ENCODE measurements around the gene AGBL2.
A peak's percentile ranks its signal among the peaks of the same experiment; 100 is the strongest.
"Not testable (repeated sequence)": the region's sequence is repeated elsewhere in the genome, so short reads cannot be mapped to it uniquely, and the experiment has no call there.

AGBL2 gene

DNA sequence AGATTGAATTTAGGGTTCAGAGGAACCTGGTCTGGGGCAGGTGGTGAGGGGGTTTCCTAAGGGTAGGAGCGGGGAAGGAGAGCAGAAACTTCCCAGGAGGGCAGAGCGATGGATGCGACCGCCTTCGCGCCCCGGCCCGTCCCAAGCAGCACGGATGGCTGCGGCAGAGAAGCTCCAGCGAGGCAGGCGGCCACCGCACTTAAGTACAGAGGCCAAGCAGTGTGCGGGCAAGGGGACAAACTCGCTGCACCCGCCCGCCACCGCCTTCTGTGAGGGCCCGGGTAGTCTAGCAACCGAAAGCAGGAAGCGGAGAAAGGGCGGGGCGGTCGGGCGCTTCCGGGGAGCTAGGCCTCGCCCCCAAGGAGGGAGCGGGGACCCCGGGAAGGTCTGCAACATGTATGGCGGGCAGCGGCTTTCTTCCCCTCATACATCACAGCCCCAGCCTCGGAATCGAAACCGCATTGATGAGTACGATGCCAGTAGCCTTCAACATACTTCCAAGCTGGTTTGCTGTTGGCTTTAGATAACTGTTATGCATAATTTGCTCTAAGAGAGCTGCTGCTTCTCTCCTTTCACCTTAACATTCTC is at the start of gene AGBL2:
AGBL2 (minus strand) TSS at position 288 of the 588 bp plus-strand sequence. CDS start 719 bp downstream, outside the sequence.
- DNase-seq (ENCODE audit: low spot score), result peak; percentile 85

GRCh38 chr11:47759291-47759690 is 44.1 kb upstream of the AGBL2 start:
- DNase-seq (ENCODE audit: low spot score), result not testable (repeated sequence)

GRCh38 chr11:47756208-47756607 is 41.0 kb upstream of the AGBL2 start:
- DNase-seq (ENCODE audit: low spot score), result no peak

DNA sequence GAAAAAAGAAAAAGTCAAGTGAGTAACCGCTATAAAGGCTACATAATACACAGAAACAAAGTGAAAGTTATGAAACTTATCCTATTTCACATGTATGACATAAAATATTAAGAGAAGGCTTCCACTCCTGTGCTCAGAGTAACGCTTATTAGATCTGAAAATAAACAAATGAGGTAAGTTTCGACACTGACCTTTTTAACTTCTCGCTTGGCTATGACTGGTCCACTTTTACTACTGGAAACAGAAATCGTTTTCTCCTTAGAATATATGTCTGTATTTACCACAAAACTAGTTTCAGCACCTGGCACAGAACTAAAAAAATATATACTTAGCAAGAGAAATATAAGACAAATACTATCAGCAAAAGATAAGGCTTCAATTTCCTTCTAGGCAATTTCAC is 35.6 kb upstream of the AGBL2 start:
- DNase-seq (ENCODE audit: low spot score), result no peak

DNA sequence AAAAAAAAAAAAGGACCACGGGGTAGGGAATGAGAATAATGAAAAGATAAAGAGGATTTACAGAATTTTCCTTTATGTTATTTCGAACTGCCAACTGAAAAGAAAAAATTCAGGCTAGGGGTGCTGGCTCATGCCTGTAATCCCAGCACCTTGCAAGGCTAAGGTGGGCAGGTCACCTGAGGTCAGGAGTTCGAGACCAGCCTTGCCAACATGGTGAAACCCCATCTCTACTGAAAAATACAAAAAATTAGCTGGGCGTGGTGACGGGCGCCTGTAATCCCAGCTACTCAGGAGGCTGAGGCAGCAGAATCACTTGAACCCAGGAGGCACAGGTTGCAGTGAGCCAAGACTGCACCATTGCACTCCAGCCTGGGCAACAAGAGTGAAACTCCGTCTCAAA is 27.3 kb upstream of the AGBL2 start:
- not testable (repeated sequence) for DNase-seq (ENCODE audit: low spot score)

DNA sequence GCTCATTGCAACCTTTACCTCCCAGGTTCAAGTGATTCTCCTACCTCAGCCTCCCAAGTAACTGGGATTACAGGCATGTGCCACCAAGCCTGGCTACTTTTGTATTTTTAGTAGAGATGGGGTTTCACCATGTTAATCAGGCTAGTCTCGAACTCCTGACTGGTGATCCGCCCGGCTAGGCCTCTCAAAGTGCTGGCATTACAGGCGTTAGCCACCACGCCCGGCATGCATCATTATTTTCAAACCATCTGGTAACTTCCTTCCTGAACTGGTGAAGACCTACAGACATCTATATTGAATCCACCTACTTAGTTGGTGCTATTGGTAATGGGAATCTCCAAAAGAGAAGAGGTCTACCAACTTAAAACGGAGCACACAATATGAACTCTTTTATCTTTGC is 22.6 kb upstream of the AGBL2 start:
- DNase-seq (ENCODE audit: low spot score), result not testable (repeated sequence)

DNA sequence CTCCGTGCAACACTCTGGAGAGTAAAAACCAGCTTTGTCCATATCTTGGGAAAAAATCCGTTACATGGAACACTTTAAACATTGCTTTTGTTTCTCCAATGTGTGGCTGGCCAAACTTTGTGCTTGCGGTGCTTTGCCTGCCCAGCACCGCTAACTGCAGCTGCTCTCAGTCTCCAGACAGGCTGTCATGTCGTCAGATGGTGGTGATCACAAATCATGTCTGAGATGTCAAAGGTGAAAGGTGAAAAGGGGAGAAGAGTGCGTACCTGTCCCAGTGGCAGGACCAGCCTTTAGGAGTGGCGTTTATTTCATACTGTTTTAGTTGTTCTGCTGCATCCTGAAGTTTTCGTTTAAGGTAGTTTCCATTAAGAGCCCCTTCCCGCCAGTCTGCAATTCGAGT is 17.1 kb upstream of the AGBL2 start:
- no peak for DNase-seq (ENCODE audit: low spot score)

DNA sequence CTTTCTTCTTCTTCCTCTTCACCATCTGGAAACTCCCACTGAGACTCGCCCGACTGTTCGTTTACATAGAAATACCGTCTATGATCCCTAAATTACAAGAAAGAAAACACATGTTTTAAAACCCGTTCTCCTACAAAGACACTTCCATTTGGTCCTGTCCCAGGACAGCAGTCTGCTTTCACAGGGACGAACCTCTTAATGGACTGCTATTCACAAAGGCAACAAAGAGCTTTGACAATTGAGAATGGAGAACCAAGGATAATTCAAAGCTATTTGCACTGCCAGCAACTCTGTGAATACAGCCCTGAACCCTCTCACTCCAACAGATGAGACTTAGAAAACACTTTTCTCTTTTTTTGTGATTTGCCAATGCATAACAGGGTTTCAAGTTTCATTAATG is 16.3 kb upstream of the AGBL2 start:
- DNase-seq (ENCODE audit: low spot score), result no peak

- no peak for DNase-seq (ENCODE audit: low spot score)
These were observed 11.8 kb upstream of the AGBL2 start for GRCh38 chr11:47726878-47727514.

- DNase-seq (ENCODE audit: low spot score), result no peak
These were observed 10.9 kb upstream of the AGBL2 start for GRCh38 chr11:47726118-47726442.

DNA sequence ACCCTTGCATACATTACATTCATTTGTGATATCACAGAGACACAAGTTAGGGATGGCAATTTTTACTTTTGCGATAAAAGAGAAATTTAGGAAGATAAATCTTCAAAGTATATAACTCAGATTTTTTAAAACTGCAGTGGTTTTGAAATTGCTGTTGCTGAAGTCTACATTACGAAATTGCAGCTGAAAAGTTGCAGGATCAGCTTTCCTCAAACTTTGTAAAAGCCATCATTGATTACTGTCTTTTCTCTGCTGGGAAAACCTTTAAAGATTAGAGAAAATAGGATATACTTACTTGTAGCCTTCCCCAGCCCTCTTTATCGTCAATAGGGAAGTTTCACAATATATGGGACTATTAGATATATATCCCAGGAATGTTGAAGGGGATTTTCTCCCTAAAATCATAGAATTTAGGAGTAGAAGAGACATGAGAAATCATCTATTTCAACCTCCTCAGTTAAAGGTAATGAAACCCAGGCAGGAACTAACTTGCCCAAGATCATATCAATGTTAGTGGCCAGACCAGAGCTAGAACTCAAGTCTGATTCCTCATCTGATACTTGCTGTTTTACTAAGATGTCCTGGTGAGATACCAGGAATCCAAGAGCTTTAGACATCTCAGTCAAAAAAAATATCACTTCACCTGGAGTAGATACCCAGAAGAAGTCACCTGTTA is 10.4 kb upstream of the AGBL2 start:
- DNase-seq (ENCODE audit: low spot score), result no peak

DNA sequence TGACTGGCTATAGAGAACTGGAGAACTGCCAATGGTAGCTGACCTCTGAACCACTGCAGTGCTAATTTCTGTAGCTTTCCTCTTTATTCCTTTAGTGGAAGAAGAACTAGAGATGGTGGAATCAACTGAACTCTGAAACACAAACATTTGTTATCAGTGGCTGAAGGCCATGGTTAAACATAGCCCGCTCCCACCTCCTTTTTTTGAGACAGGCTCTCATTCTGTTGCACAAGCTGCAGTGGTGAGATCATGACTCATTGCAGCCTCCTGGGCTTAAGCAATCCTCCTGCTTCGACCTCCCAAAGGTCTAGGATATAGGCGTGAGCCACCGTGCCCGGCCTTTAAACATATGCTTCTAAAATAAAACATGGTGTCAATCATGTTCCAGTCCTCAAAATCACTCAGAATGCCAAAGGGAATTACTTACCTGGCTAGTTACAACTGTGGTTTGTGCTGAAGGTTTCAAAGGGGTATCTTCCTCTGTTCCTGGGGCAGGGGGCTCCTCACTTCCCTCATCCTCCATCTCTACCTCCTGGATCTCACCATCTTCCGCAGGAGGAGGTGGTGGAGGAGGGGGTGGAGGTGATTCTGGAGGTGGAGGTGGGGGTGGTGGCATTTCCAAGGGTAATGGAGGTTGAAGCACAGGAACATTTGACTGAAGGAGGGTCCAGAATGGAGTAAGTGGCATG is 9.0 kb upstream of the AGBL2 start:
- no peak for DNase-seq (ENCODE audit: low spot score)

- DNase-seq (ENCODE audit: low spot score), result no peak
These were observed 7.9 kb upstream of the AGBL2 start for GRCh38 chr11:47723041-47723440.

DNA sequence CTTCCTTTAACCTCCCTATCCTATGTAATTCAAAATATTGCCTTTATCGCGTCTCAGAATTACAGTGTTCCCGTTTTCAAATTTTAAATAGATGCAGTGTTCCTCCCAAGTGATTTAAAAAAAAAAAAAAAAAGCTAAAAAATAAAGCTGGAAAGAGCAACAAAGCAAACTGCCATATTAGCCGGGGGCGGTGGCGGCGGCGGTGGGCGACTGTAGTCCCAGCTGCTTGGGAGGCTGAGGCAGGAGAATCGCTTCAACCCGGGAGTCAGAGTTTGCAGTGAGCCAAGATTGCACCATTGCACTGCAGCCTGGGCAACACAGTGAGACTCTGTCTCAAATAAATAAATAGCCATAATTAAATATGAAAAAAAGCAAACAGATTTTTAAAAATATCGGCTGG is 5.5 kb upstream of the AGBL2 start:
- DNase-seq (ENCODE audit: low spot score), result no peak

DNA sequence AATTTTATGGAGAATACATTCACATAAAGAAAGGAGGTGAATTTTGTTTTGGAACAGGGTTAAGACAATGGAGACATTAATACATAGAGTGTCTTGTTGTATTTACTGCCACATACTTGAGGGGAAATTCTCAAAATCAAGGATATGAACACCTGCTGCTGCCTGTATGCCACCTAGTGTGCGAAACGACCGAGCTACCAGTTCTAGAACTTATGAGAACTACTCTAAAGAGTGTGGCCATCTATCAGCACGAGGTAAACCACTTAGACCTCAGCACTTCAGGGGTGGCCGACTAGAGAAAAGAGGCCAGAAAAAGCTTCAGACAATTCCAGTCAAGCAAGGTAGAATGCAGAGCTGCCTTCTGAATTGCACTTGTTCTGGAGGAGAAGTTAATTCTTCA is 1.5 kb upstream of the AGBL2 start:
- no peak for DNase-seq (ENCODE audit: low spot score)

- DNase-seq (ENCODE audit: low spot score), result no peak
These were observed 551 bp downstream of the AGBL2 start for GRCh38 chr11:47714554-47715081.

- DNase-seq (ENCODE audit: low spot score), result no peak
These were observed 3.4 kb downstream of the AGBL2 start for GRCh38 chr11:47711816-47712215.

DNA sequence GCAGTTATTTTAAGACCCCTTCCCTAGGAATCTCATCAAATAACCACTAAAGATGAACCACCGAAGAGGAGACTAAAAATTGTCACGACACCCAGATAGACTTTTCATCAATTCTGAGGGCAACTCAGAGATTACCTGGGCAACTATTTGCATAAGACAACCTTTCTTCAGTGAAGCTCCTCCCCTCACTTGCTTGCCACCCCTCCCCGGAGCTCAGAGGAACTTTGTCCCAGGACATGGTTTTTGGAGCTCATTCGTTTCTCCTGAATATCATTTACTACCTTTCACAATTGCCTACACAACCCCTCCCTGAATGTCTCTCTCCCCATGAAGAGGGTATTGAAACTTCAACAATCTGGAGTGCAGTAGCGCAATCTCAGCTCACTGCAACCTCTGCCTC is 3.9 kb downstream of the AGBL2 start:
- no peak for DNase-seq (ENCODE audit: low spot score)

GRCh38 chr11:47707275-47707786 is 7.8 kb downstream of the AGBL2 start:
- DNase-seq (ENCODE audit: low spot score), result not testable (repeated sequence)

DNA sequence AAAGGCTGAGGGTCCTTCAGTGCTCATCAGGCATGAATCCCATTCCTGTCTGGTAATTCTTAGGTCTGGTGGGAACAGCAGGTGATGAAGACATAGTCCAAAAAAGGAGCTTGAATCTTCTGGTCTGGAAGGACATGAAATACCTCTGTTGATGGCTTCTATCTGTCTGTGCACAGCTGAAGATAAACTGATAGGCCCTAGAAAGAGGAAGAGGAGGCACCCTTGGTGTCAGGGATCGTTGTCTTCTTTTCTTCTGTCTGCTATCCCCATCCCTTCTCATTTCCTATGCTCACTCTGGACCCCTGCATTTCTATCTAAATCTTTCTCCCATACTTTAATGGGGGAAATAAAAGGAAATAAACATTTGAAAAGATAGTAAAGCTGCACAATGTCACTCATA is 9.4 kb downstream of the AGBL2 start:
- no peak for DNase-seq (ENCODE audit: low spot score)

DNA sequence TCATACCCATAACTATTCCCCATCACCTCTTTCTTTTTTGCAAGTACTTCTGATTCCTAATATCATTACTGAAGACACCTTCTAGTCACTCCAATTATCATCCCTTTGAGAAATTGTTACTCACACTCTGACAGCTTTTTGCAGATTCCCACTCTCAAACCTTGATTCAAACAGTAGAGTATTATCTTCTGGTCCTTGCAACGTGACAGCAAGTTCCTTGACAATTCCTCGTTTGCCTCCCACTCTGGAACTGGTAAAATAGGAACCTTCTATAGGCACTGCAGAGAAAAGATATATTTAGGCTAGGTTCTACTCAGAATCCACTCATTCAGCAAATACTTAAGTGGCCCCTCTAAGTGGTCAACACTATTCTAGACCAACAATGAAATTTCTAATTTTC is 23.2 kb downstream of the AGBL2 start:
- DNase-seq (ENCODE audit: low spot score), result no peak

- no peak for DNase-seq (ENCODE audit: low spot score)
These were observed 25.7 kb downstream of the AGBL2 start for GRCh38 chr11:47689480-47689879.

- no peak for DNase-seq (ENCODE audit: low spot score)
These were observed 26.2 kb downstream of the AGBL2 start for GRCh38 chr11:47688991-47689390.

Measured in left forelimb (tissue), 1 donor.